T-cell (primary cell): ENCODE measurements around the gene BMS1. TPM values are rescaled to one million over a fixed set of nuclear protein-coding genes. Genes with fewer than 3 reads are reported as not detected.

Experiments
- ATAC-seq, 4 experiments: fragments of 200-7000 bp in 3 of 4; fragments of 150-1000 bp in 1 of 4; cut with Tn5 transposase; replicated peaks in 1 of 4; 1 replicate in 3 of 4; 2 replicates in 1 of 4; pipeline ENCODE4 v1.10.0; 2021; ENCODE audit warnings: moderate library complexity in 3 of 4, mild to moderate bottlenecking in 2 of 4, moderate number of reproducible peaks in 1 of 4
- CTCF ChIA-PET, 2 donors: fragments of 300-600 bp; sonication (Branson Sonifier 250); formaldehyde crosslinking; loops; one replicate each; lab custom pipeline; 2022; ENCODE audit warnings: antibody characterized with exemption in 2 of 2; lab: Charles Lee
- POLR2A ChIA-PET, 2 donors: fragments of 300-600 bp; sonication (Branson Sonifier 250); formaldehyde crosslinking; loops; one replicate each; lab custom pipeline; 2022; ENCODE audit warnings: antibody characterized with exemption in 2 of 2; lab: Charles Lee
- DNase-seq, 35 experiments: peaks; one replicate each; pipeline versions ENCODE4 v3.0.0 to v3.0.0-alpha.2; 2013 to 2023
- H3K27ac ChIP-seq: one replicate; pipeline ENCODE4 v1.5.1; 2013; ENCODE audit warnings: low read length
- H3K27me3 ChIP-seq, 2 experiments: replicated peaks in 1 of 2; 1 replicate in 1 of 2; 2 replicates in 1 of 2; pipeline versions ENCODE4 v1.6.1 to v1.7.0; 2013; ENCODE audit warnings: low read length in 1 of 2, mixed read lengths in 1 of 2; ENCODE audit not compliant: control insufficient read depth in 2 of 2, insufficient read depth in 2 of 2; ENCODE audit errors: extremely low read depth in 1 of 2
- H3K36me3 ChIP-seq, 2 donors: 1 replicate in 1 of 2; 2 replicates in 1 of 2; pipeline versions ENCODE4 v1.6.1 to v1.7.0; 2013; ENCODE audit warnings: low read length in 1 of 2; ENCODE audit not compliant: control insufficient read depth in 2 of 2, insufficient read depth in 1 of 2; ENCODE audit errors: extremely low read depth in 1 of 2
- H3K4me1 ChIP-seq, 2 experiments: 1 replicate in 1 of 2; 2 replicates in 1 of 2; pipeline versions ENCODE4 v1.6.1 to v1.7.0; 2013; ENCODE audit warnings: low read length in 2 of 2, mixed read lengths in 1 of 2; ENCODE audit not compliant: insufficient read depth in 2 of 2, control insufficient read depth in 1 of 2; ENCODE audit errors: extremely low read depth in 1 of 2
- H3K4me3 ChIP-seq, 2 donors: 1 replicate in 1 of 2; 2 replicates in 1 of 2; pipeline versions ENCODE4 v1.5.1 to v1.7.0; 2013; ENCODE audit warnings: mild to moderate bottlenecking in 2 of 2, low read length in 1 of 2, moderate library complexity in 1 of 2; ENCODE audit not compliant: control insufficient read depth in 1 of 2; ENCODE audit errors: extremely low read depth in 1 of 2
- H3K9me3 ChIP-seq: 2 replicates; pipeline ENCODE4 v1.7.0; 2013
- H3K27ac Mint-ChIP-seq, 2 donors: one replicate each; pipeline ENCODE4 v1.8.0; 2020 to 2021; ENCODE audit warnings: mild to moderate bottlenecking in 2 of 2, mixed read lengths in 2 of 2
- H3K27me3 Mint-ChIP-seq, 2 donors: one replicate each; pipeline ENCODE4 v1.8.0; 2021 to 2022; ENCODE audit warnings: mixed read lengths in 2 of 2
- H3K36me3 Mint-ChIP-seq: one replicate; pipeline ENCODE4 v1.8.0; 2021; ENCODE audit warnings: mixed read lengths
- H3K4me1 Mint-ChIP-seq, 3 donors: one replicate each; pipeline ENCODE4 v1.8.0; 2020 to 2022; ENCODE audit warnings: mixed read lengths in 3 of 3, mild to moderate bottlenecking in 1 of 3
- H3K4me3 Mint-ChIP-seq, 3 donors: one replicate each; pipeline ENCODE4 v1.8.0; 2020 to 2022; ENCODE audit warnings: mild to moderate bottlenecking in 3 of 3, mixed read lengths in 3 of 3, moderate library complexity in 3 of 3
- H3K9me3 Mint-ChIP-seq, 3 donors: one replicate each; pipeline ENCODE4 v1.8.0; 2020 to 2022; ENCODE audit warnings: mixed read lengths in 3 of 3
- WGBS: methylation state at CpG from one replicate; pipeline ENCODE4 v1.1.5; 2013; ENCODE audit warnings: missing lambda C conversion rate; ENCODE audit not compliant: insufficient coverage; 5-methylcytosine and 5-hydroxymethylcytosine counted together
- total RNA-seq, 35 experiments: library from RNA in 6 of 35; stranded (reverse) in 6 of 35; fragments of 120-200 nt in 1 of 35; gene quantifications; one replicate each; pipeline versions ENCODE4 v1.2.1 to v1.2.4 and lab custom pipeline; 2013 to 2026

The BMS1 gene
- total RNA-seq, 5 donors from 2014 or later (not counting 1 experiment from before 2014, with no cell fraction given), result 13.1 to 18.1 (median 16.4) TPM

GRCh38 chr10:42875798-42876341 is 93.3 kb downstream of the BMS1 start:
- no peaks in the 10 kb centered on the region for H3K36me3 Mint-ChIP-seq
- POLR2A ChIA-PET, result no interaction called here
- ATAC-seq (no peak), DNase-seq (no peak)
- no peaks in the 10 kb centered on the region for H3K4me1 Mint-ChIP-seq
- CTCF ChIA-PET, result no interaction called here
- Histone ChIP-seq H3K27ac (no peak overlapping the region), H3K36me3 (no peaks in the 10 kb centered on the region), H3K27me3 (peaks cover 0 to 43% of the 10 kb centered on the region in 2 experiments), H3K4me1 (no peaks in the 10 kb centered on the region), H3K4me3 (no peak overlapping the region), H3K9me3 (no peaks in the 10 kb centered on the region)
- no peaks in the 10 kb centered on the region for H3K27me3 Mint-ChIP-seq
- H3K27ac Mint-ChIP-seq, result no peak overlapping the region
- no peaks in the 10 kb centered on the region for H3K9me3 Mint-ChIP-seq
- WGBS, result 39% methylated on average over 2 of the region's 12 CpGs
- H3K4me3 Mint-ChIP-seq, result no peak overlapping the region

- Histone ChIP-seq H3K36me3 (no peaks in the 10 kb centered on the region), H3K4me3 (no peak overlapping the region), H3K27ac (no peak overlapping the region), H3K9me3 (no peaks in the 10 kb centered on the region), H3K4me1 (no peaks in the 10 kb centered on the region), H3K27me3 (peaks cover 0 to 44% of the 10 kb centered on the region in 2 experiments)
- DNase-seq (no peak), ATAC-seq (no peak)
- POLR2A ChIA-PET, result no interaction called here
- CTCF ChIA-PET, result no interaction called here
- Mint-ChIP-seq H3K27me3 (no peaks in the 10 kb centered on the region), H3K36me3 (no peaks in the 10 kb centered on the region), H3K4me3 (no peak overlapping the region), H3K9me3 (peaks cover 0 to 4% (median 2%) of the 10 kb centered on the region in 3 donors), H3K4me1 (no peaks in the 10 kb centered on the region), H3K27ac (no peak overlapping the region)
- WGBS, result 90% methylated on average over 2 of the region's 9 CpGs
Observed at GRCh38 chr10:42876476-42876875, 93.9 kb downstream of the BMS1 start.

- Histone ChIP-seq H3K9me3 (no peaks in the 10 kb centered on the region), H3K4me1 (no peaks in the 10 kb centered on the region), H3K27me3 (peaks cover 0 to 44% of the 10 kb centered on the region in 2 experiments), H3K27ac (no peak overlapping the region), H3K36me3 (no peaks in the 10 kb centered on the region), H3K4me3 (no peak overlapping the region)
- Mint-ChIP-seq H3K27me3 (no peaks in the 10 kb centered on the region), H3K27ac (no peak overlapping the region), H3K36me3 (no peaks in the 10 kb centered on the region), H3K4me1 (no peaks in the 10 kb centered on the region), H3K4me3 (no peak overlapping the region), H3K9me3 (peaks cover under 1 to 6% (median 2%) of the 10 kb centered on the region in 3 donors)
- CTCF ChIA-PET, result no interaction called here
- POLR2A ChIA-PET, result no interaction called here
- 80% methylated on average over 4 of the region's 6 CpGs for WGBS
- ATAC-seq, result no peak
- DNase-seq, result no peak
Observed at GRCh38 chr10:42876945-42877344, 94.3 kb downstream of the BMS1 start.

- CTCF ChIA-PET, result no interaction called here
- H3K27ac Mint-ChIP-seq, result no peak overlapping the region
- Histone ChIP-seq H3K4me3 (no peak overlapping the region), H3K4me1 (no peaks in the 10 kb centered on the region), H3K9me3 (no peaks in the 10 kb centered on the region), H3K27me3 (peaks cover 0 to 44% of the 10 kb centered on the region in 2 experiments), H3K27ac (no peak overlapping the region), H3K36me3 (no peaks in the 10 kb centered on the region)
- no peak overlapping the region for H3K4me3 Mint-ChIP-seq
- DNase-seq, result no peak
- H3K36me3 Mint-ChIP-seq, result no peaks in the 10 kb centered on the region
- peaks cover 7 to 12% (median 7%) of the 10 kb centered on the region in 3 donors for H3K9me3 Mint-ChIP-seq
- no peak for ATAC-seq
- POLR2A ChIA-PET, result no interaction called here
- no peaks in the 10 kb centered on the region for H3K27me3 Mint-ChIP-seq
- WGBS, result 85% methylated on average over 4 of the region's 4 CpGs
- no peaks in the 10 kb centered on the region for H3K4me1 Mint-ChIP-seq
Observed at GRCh38 chr10:42877496-42878030, 95.0 kb downstream of the BMS1 start.

- Mint-ChIP-seq H3K9me3 (peaks cover 14 to 19% (median 14%) of the 10 kb centered on the region in 3 donors), H3K4me1 (no peaks in the 10 kb centered on the region), H3K27ac (no peak overlapping the region), H3K4me3 (no peak overlapping the region), H3K27me3 (no peaks in the 10 kb centered on the region), H3K36me3 (no peaks in the 10 kb centered on the region)
- DNase-seq (no peak), ATAC-seq (no peak)
- 70% methylated on average over 4 of the region's 13 CpGs for WGBS
- ChIA-PET CTCF (no interaction called here), POLR2A (no interaction called here)
- Histone ChIP-seq H3K4me3 (no peak overlapping the region), H3K27me3 (peaks cover 0 to 39% of the 10 kb centered on the region in 2 experiments), H3K27ac (no peak overlapping the region), H3K9me3 (no peaks in the 10 kb centered on the region), H3K4me1 (no peaks in the 10 kb centered on the region), H3K36me3 (no peaks in the 10 kb centered on the region)
Observed at GRCh38 chr10:42878134-42878820, 95.7 kb downstream of the BMS1 start.

GRCh38 chr10:42878821-42879195 is 96.2 kb downstream of the BMS1 start:
- Histone ChIP-seq H3K27me3 (peaks cover 0 to 39% of the 10 kb centered on the region in 2 experiments), H3K27ac (no peak overlapping the region), H3K4me3 (no peak overlapping the region), H3K4me1 (no peaks in the 10 kb centered on the region), H3K9me3 (no peaks in the 10 kb centered on the region), H3K36me3 (no peaks in the 10 kb centered on the region)
- 81% methylated on average over 3 of the region's 3 CpGs for WGBS
- Mint-ChIP-seq H3K9me3 (peaks cover 14 to 20% (median 14%) of the 10 kb centered on the region in 3 donors), H3K27ac (no peak overlapping the region), H3K27me3 (no peaks in the 10 kb centered on the region), H3K36me3 (no peaks in the 10 kb centered on the region), H3K4me3 (no peak overlapping the region), H3K4me1 (no peaks in the 10 kb centered on the region)
- no peak for ATAC-seq
- no peak for DNase-seq
- POLR2A ChIA-PET, result no interaction called here
- CTCF ChIA-PET, result no interaction called here
